Non-pigmented ciliary epithelial cell (primary cell): ENCODE results near the gene KCTD14.
"Not testable (repeated sequence)": the region's sequence is repeated elsewhere in the genome, so short reads cannot be mapped to it uniquely, and the experiment has no call there.

Experiments used
- DNase-seq: peaks from one replicate; pipeline ENCODE4 v3.0.0-alpha.2; 2010; ENCODE audit warnings: low read depth

The KCTD14 gene

DNA sequence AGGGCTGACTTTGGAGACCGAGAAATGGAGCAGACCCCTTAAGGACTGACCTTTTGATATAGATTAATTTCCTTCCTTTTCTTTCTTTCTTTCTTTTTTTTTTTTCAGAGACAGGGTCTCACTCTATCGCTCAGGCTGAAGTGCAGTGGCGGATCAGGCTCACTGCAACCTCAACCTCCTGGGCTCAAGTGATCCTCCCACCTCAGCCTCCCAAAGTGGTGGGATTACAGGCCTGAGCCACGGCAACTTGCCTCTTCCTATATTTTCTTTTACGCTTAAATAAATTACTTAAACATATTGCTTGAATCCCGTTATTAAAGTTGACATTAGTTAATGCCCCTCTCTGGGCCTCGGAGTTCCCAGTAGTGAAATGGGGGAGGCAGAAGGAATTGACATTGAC is 350 bp upstream of the KCTD14 start:
- DNase-seq: no peak

DNA sequence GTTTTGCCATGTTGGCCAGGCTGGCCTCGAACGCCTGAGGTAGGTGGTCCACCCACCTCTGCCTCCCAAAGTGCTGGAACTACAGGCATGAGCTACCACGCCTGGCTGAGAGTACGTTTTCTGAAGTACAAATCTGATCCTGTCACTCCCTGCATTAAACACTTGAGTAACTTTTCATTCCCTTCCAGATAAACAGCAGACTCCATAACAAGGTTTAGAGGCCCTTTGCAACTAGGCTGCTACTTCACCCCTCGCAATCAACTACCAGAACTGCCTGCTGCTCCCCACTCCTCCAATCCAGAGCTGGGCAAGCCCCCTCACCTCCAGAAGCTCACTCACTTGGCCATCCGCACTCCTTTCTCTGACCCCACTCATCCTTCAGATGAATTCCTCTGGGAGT is 1.5 kb downstream of the KCTD14 start:
- no peak for DNase-seq

DNA sequence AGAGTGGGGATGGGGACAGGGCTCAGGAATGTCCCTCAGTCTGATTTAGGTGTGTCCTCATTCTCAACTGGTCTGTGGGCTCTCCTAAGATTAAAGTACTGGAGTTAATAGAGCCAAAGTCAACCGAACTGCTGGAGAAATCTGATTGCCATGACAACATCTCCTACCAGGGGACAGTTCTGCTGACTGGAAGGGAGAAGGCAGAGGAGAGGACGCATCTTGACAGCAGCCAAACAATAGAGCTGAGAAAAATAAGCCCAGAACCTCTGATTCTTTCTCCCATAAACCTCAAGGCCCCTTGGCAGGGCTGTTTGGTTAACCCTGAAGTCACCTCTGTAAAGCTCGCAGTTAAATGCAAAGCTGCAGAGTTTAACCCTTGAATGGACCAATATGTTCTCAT is 2.8 kb downstream of the KCTD14 start:
- DNase-seq: no peak

DNA sequence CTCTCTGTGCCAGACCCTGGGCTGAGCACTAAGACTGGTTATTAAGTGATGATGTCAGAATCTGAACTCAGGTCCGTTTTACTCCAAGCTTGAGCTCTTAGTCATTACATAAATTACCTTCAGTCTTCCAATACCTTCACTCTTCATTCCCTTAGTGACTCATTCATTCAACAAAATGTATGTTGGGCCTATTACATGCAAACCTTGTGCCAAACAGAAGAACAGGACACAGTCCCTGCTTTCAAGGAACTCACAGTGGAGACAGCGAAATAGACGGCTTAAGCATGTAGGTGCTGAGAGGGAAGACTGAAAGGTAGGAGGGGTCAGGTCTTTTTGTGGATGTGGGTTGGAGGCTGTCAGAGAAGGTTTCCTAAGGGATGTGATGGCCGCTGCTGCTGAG is 3.3 kb downstream of the KCTD14 start:
- no peak for DNase-seq

DNA sequence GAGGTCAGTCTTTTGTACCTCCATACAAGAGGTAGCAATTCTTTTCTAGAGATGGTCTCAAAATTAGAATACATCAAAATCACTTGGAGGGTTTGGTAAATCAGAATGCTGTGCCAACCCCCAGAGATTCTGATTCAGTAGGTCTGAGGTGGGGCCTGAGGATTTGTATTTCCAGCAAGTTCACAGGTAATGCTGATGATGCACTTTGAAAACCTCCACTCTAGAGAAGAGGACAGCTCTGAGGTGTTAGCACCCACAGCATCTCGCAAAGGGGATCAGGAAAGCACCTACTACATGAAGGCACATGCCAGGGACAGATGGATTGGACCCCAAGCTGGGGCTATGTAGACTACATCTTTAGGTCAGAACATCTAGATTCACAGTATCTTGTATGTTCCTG is 7.2 kb downstream of the KCTD14 start:
- no peak for DNase-seq

DNA sequence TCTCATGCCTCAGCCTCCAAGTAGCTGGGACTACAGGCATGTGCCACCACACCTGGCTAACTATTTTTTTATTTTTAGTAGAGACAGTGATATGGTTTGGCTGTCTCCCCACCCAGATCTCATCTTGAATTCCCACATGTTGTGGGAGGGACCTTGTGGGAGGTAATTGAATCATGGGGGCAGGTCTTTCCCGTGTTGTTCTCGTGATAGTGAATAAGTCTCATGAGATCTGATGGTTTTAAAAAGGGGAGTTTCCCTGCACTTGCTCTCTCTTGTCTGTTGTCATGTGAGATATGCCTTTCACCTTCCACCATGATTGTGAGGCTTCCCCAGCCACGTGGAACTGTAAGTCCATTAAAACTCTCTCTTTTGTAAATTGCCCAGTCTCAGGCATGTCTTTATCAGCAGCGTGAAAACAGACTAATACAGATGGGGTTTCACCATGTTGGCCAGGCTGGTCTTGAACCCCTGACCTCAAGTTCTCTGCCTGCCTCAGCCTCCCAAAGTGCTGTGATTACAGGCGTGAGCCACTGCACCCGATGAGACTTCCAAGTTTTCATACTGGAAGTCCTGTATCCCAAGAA is 8.0 kb downstream of the KCTD14 start:
- DNase-seq: not testable (repeated sequence)

DNA sequence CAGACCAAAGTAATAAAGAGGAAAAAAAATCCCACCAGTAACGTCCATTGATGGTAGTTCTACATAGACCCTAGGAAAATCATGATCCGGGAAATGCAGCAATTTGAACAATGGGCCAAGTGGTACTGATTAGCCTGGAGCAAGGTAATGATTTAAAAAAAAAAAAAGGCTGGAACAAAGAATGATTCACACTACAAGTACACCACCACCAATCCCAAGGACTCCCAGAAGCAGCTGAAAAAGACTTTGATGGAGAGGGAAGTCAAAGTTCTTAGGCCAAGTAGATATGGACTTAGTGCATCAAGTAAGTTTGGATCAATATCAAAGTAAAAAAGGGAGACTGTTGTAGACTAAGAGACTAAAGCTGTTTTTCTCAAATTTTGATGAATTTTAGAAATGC is 11.8 kb downstream of the KCTD14 start:
- no peak for DNase-seq

DNA sequence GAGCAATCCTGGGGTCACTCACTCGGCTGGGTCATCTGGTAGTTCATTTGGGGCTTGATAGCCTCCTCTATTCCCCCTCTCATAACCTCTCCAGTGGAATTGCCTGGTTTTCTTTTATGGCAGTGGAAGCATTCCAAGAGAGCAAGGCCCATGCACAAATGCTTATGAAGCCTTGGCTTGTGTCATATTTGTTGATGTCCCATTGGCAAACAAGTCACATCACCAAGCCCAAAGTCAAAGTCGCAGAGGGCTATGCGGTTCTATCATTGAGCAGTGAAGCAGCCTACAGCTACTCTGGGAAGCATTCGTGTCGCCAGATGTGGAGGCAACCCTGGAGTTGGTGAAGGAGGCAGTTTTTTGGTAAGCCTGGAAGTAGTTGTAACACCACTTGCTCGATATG is 12.3 kb downstream of the KCTD14 start:
- DNase-seq: no peak

DNA sequence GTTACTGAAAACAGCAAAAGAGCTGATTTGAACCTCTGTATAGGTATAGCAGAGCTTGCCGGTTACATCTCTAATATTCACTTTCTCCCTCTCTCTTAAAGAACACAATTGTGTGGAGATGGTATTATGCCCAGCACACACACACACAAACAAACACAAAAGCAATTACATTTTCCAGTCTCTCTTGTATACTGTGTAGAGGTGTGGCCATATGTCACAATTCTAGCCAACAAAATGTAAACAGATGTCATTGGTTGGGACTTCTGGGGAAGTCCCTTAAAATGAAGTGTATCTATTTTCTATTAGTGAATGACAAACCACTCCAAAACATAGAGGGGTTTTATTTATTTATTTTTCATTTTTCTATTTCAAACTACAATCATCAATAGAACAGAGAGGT is 12.8 kb downstream of the KCTD14 start:
- no peak for DNase-seq

DNA sequence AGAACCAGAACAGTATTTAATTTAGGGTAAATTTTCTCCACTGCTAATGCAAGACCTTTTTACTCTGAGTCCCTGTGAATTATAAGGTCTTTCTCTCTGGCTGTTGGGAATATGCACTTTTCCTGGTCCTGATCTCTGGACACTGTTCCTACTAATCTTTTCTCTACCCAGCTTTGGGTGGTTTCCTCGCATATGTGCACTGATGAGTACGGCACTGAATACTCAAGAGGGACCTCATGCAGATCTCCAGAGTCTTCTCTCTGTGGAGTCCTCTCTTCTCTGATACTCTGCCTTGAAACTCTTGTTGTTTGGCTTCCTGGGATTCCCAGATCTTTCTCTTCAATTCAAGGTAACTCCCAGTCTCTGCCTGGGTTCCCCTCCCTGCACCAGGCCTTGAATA is 14.0 kb downstream of the KCTD14 start:
- no peak for DNase-seq

DNA sequence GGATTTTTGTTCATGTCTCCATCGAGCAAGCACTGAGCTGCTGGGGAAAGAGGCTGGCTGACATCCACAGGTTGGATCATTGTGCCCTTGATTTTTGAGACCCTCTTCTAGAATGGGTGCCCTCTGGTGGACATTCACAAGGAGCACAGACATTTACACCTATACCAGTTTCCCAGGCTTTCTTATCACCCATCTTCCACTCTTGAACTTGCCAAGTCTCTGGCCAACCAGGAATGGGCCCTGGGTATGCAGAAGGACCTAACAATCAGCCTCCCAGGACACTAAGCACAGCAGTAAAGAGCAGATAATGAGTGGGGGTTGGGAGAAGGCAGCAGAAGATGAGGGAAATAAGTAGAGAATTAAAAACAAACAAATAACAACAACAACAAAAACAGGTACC is 22.9 kb downstream of the KCTD14 start:
- DNase-seq: peak; percentile 28

DNA sequence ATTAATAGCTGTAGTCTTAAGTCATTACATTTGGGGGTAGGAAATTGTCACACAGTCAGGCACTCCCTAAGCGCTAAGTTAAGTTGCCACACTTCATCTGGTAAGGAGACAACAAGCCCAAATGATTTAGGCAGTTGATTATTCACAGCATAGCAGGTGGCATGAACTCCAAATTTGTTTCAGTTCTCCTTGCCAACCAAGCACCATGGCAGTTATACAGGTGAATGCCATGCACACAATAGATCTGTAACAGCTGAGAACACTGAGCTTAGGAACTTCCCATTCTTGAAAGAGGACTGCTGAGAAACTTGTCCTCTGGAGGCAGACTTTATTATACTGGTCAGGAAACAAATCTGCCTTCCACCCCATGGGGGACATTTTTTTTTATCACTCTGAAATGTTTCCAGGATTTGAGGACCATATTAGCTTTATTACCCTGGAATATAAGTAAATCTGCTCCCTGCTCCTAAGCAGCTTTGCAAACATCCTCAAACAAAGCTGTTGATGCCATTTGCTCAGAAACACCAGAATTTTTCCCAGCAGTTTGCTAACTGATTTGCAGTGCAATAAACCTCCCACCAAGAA is 23.5 kb downstream of the KCTD14 start:
- no peak for DNase-seq

DNA sequence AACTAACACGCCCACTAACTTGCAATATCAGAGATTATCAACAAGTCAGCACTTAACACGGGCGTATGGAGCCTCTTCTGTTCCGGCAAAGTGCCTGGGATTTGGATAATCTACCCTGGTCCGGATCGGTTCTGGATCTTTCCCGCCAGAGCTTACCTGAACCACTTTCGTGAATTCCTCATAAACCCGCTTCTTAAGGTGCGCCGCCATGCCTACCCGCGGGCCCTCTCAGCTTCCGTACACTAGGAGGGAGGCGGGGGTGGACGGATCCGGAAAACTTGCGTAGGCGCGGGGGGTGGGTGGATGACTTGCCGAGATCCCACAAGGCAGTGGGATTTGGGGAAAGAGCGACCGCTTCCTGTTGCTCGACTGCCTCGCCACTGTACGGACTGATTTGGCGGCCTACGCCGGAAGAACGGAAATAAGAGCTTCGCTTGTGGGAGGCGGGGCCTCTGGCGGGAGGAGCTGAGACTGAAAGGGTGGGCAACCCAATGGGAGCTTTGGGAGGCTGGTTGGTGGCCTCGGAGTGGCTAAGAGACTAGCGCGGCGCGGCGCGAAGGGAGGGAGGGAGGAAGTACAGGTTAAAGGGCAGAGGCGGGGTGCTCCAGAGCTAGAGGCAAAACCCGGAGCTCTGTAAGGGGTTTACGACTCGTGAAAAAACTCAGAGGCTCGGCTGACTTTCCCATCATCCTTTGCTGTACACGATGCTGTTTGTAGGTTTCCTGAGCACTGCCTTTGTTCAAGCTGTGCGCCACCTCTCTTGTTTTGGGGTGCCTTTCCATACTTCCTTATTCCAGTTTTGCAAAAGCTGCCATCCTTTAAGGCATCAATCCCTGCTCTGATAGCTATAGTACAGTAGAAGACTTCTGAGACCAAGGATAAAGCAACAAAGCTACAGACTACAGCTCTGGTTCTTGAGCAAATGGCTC is 28.4 kb downstream of the KCTD14 start, which contains the start of gene INTS4:
Gene INTS4 (minus strand): TSS at position 235 of the 929 bp plus-strand sequence. CDS start 25 bp downstream, at position 210.
- peak; percentile 99 for DNase-seq

DNA sequence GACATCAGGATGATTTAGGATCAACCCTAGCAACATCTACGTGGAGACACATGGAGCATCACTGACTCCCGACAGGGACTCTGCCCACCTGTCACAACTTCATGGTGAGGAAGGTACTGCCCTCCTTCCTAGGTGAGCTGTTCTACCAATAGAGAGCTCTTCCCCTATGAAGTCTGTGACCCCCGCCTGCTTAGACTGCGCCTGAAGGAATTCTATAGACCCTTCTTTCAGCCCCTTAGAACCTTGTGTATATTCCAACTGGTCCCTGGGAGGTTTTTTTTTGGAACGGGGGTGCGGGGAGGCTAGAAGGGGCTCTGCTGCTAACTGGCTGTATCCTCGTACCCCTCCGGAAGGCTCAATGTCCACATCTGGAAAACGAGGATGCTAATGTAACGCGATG is 29.2 kb downstream of the KCTD14 start:
- no peak for DNase-seq

DNA sequence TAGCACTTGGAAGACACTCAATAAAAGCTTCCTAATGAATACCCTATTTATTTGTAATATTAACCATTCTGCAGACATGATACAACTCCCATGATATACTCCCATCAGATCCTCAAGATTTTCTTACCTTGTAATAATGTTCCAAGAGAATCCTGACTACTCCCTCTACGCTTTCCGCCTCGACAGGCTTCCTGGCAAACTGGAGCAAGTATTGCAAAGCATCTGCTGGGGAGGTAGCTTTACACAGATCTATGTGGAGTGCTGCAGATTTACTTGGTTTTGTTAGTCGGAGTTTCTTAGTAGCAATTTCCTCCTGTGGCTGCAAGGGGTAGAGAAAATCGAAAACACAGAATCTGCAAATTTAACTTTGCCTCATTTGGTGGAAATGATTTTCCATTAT is 32.1 kb downstream of the KCTD14 start:
- no peak for DNase-seq

DNA sequence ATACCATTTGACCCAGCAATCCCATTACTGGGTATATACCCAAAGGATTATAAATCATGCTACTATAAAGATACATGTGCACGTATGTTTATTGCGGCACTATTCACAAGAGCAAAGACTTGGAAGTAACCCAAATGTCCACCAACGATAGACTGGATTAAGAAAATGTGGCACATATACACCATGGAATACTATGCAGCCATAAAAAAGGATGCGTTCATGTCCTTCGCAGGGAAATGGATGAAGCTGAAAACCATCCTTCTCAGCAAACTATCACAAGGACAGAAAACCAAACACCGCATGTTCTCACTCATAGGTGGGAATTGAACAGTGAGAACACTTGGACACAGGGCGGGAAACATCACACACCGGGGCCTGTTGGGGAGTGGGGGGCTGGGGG is 36.6 kb downstream of the KCTD14 start:
- not testable (repeated sequence) for DNase-seq

DNA sequence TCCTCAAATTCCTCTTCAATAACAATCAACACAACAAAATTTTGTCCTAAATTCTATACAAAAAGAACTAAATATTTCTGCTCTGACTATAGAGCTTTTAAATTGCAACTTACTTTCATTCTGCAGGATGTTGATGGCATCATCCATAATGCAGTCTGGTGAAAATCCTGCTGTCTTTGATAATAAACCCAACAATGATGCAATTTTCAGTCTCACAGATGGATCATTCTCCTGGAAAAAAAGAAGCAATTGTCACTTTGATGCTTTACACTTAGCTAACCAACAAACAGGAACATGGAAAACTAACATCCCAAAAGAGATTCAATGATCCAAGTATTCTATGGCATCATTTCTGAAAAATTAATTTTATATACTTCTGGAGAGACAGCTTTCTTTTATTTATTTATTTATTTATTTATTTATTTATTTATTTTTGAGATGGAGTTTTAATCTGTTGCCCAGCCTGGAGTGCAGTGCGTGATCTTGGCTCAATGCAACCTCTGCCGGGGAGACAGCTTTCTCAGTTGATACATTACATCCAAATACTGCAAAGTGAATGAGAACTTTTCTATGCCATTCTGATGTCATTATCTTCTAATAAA is 41.6 kb downstream of the KCTD14 start:
- DNase-seq: no peak

DNA sequence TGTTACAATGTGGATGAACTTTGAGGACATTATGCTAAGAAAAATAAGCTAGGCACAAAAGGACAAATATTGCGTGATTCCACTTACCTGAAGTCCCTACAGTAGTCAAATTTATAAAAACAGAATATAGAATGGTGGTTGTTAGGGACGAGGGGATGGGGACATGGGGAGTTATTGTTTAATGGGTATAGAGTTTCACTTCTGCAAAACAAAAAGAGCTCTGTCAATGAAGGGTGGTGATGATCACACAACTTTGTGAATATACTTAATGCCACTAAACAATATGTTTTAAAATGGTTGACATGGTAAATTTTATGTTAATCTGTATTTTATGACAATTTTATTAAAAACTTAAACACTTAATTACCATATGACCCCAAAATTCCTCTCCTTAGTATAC is 54.7 kb downstream of the KCTD14 start:
- DNase-seq: no peak

DNA sequence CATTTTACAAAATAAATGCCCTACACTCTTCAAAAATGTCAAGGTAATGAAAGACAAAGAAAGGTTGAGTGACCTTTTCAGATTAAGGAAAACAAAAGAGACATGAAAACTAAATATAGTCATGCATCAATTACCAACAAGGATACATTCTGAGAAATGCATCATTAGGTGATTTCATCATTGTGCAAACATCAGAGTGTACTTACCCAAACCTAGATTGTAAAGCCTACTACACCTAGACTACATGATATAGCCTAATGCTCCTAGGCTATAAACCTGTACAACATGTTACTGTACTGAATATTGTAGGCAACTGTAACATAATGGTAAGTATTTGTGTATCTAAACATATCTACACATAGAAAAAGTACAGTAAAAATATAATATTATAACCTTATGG is 55.3 kb downstream of the KCTD14 start:
- DNase-seq: no peak

DNA sequence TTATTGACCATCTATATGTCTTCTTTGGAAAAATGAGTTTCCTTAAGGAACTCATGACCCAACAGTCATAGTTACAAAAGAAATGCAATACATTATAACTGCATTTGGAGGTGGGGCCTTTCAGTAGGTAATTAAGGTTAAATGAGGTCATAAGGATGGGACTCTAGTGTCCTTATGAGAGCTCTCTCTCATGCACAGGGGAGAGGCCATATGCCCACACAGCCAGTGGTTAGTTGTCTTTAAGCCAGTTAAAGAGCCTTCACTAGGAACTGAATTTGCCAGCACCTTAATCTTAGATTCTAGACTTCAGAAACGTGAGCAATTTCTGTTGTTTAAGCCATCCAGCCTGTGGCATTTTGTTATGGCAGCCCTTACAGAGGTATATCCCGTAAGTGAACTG is 56.0 kb downstream of the KCTD14 start:
- no peak for DNase-seq

DNA sequence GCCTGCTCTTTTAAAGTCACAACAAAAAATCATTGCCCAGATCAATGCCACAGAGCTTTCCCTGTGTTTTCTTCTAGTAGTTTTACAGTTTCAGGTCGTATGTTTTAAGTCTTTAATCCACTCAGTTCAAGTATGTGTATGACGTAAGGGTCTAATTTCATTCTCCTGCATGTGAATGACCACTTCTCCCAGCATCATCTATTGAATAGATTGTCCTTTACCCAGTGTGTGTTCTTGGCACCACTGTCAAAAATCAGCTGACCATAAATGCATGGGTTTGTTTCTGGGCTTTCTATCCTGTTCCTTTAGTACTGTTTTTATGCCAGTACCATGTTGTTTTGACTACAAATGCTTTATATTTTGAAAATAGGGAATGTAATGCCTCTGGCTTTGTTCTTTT is 56.7 kb downstream of the KCTD14 start:
- no peak for DNase-seq
